Esophagus squamous epithelium (tissue), 4 donors: ENCODE results near the gene MTCH1.

Experiments
- POLR2A ChIP-seq, 4 donors: fragments of 450-650 bp; IDR thresholded peaks; one replicate each; pipeline ENCODE4 v1.6.1; 2017; ENCODE audit warnings: antibody characterized with exemption in 4 of 4, mild to moderate bottlenecking in 4 of 4, moderate library complexity in 3 of 4
- TF ChIP-seq, protein P1 (sequence below), 6 experiments: fragments of 450-650 bp in 4 of 6; fragments of 200-600 bp in 2 of 6; sonication (generic) in 2 of 6; IDR thresholded peaks; one replicate each; pipeline ENCODE4 v1.5.1; 2016 to 2019; ENCODE audit warnings: antibody characterized with exemption in 6 of 6, mild to moderate bottlenecking in 4 of 6, moderate library complexity in 4 of 6

DNA sequence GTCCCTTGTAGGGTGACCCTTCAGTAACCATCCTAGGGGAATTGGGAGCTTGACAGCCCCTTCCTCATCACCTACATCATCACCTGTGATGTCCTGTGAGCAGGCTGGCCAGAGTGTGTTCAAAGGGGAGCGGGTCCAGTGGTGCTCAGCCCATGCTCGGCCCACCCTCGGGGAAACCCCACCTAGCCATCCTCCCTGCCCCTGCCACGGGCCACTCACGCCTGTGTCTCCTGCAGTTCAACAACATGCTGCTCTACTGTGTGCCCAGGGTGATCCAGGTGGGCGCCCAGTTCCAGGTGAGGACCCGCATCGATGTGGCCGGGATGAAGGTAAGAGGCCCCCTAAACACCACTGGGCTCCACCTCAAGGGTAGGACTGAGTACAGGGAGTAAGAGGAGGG, 29.5 kb upstream of the MTCH1 start:
- TF ChIP-seq, protein P1, sequence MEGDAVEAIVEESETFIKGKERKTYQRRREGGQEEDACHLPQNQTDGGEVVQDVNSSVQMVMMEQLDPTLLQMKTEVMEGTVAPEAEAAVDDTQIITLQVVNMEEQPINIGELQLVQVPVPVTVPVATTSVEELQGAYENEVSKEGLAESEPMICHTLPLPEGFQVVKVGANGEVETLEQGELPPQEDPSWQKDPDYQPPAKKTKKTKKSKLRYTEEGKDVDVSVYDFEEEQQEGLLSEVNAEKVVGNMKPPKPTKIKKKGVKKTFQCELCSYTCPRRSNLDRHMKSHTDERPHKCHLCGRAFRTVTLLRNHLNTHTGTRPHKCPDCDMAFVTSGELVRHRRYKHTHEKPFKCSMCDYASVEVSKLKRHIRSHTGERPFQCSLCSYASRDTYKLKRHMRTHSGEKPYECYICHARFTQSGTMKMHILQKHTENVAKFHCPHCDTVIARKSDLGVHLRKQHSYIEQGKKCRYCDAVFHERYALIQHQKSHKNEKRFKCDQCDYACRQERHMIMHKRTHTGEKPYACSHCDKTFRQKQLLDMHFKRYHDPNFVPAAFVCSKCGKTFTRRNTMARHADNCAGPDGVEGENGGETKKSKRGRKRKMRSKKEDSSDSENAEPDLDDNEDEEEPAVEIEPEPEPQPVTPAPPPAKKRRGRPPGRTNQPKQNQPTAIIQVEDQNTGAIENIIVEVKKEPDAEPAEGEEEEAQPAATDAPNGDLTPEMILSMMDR (IDR thresholded peaks at IDR 0.05): no peak
- TF ChIP-seq POLR2A (IDR thresholded peaks at IDR 0.05): no peak
